Calu3 (cell line): ENCODE results near the gene ZDHHC21. TPM values are rescaled to one million over a fixed set of nuclear protein-coding genes. Genes with fewer than 3 reads are reported as not detected.
A peak's percentile ranks its signal among the peaks of the same experiment; 100 is the strongest.

Experiments used
- BruUV-seq: library from RNA; stranded (reverse); fragments of 400-500 nt; replicated peaks from 2 replicates; lab custom pipeline; 2021; lab: Mats Ljungman, UMichigan
- CTCF ChIA-PET: fragments of 300-600 bp; sonication (Branson Sonifier 250); formaldehyde crosslinking; loops from one replicate; lab custom pipeline; 2022; ENCODE audit warnings: antibody characterized with exemption; lab: Charles Lee
- DNase-seq: peaks from one replicate; pipeline ENCODE4 v3.0.0; 2022
- H3K27ac Mint-ChIP-seq: one replicate; pipeline ENCODE4 v1.8.0; 2022; ENCODE audit warnings: mixed read lengths; ENCODE audit not compliant: unreplicated experiment
- H3K27me3 Mint-ChIP-seq: one replicate; pipeline ENCODE4 v1.8.0; 2022; ENCODE audit warnings: mixed read lengths; ENCODE audit not compliant: unreplicated experiment
- H3K36me3 Mint-ChIP-seq: one replicate; pipeline ENCODE4 v1.8.0; 2022; ENCODE audit warnings: mild to moderate bottlenecking, moderate library complexity, mixed read lengths; ENCODE audit not compliant: insufficient read depth, unreplicated experiment
- H3K4me1 Mint-ChIP-seq: one replicate; pipeline ENCODE4 v1.8.0; 2022; ENCODE audit warnings: mild to moderate bottlenecking, low read depth, mixed read lengths; ENCODE audit not compliant: unreplicated experiment
- H3K4me3 Mint-ChIP-seq: one replicate; pipeline ENCODE4 v1.8.0; 2022; ENCODE audit warnings: mild to moderate bottlenecking, low read depth, moderate library complexity, mixed read lengths; ENCODE audit not compliant: unreplicated experiment
- H3K9me3 Mint-ChIP-seq: one replicate; pipeline ENCODE4 v1.8.0; 2022; ENCODE audit warnings: low read depth, mixed read lengths; ENCODE audit not compliant: unreplicated experiment
- CTCF ChIP-seq: fragments of 200-600 bp; IDR thresholded peaks from one replicate; pipeline ENCODE4 v1.8.0; 2022; ENCODE audit warnings: antibody characterized with exemption; ENCODE audit not compliant: unreplicated experiment
- intact Hi-C: fragments of 100-400 bp; cut with micrococcal nuclease; formaldehyde crosslinking; loops from one replicate; pipeline ENCODE4 v1.10.0; 2022; ENCODE audit not compliant: unreplicated experiment
- total RNA-seq: library from RNA; stranded (reverse); gene quantifications from 2 replicates; pipeline ENCODE4 v1.2.3, GENCODE V29; 2022

ZDHHC21 gene
- total RNA-seq, 1 experiment from 2014 or later, result 10.6 TPM

- no peak for DNase-seq
- Mint-ChIP-seq H3K4me3 (no peak overlapping the region), H3K4me1 (no peaks in the 10 kb centered on the region), H3K27ac (no peak overlapping the region), H3K27me3 (no peaks in the 10 kb centered on the region), H3K36me3 (no peaks in the 10 kb centered on the region), H3K9me3 (no peaks in the 10 kb centered on the region)
- CTCF ChIA-PET, result no interaction called here
- BruUV-seq, result no TSS peak
- TF ChIP-seq CTCF, result no peak
- intact Hi-C loops, result no loop called here
Observed at GRCh38 chr9:14573319-14573718, 119.9 kb downstream of the ZDHHC21 start.

- no peak for DNase-seq
- H3K4me1 Mint-ChIP-seq, result peaks cover 10% of the 10 kb centered on the region
- no peak overlapping the region for H3K27ac Mint-ChIP-seq
- H3K36me3 Mint-ChIP-seq, result no peaks in the 10 kb centered on the region
- H3K4me3 Mint-ChIP-seq, result no peak overlapping the region
- no peaks in the 10 kb centered on the region for H3K9me3 Mint-ChIP-seq
- CTCF ChIA-PET, result no interaction called here
- no peak for TF ChIP-seq CTCF
- no peaks in the 10 kb centered on the region for H3K27me3 Mint-ChIP-seq
- BruUV-seq, result no TSS peak
- intact Hi-C loops, result no loop called here
Observed at GRCh38 chr9:14565352-14566016, 127.7 kb downstream of the ZDHHC21 start.

- H3K4me3 Mint-ChIP-seq, result no peak overlapping the region
- no peak overlapping the region for H3K27ac Mint-ChIP-seq
- intact Hi-C loops, result no loop called here
- no peak for TF ChIP-seq CTCF
- BruUV-seq, result no TSS peak
- H3K27me3 Mint-ChIP-seq, result no peaks in the 10 kb centered on the region
- peaks cover 2% of the 10 kb centered on the region for H3K9me3 Mint-ChIP-seq
- peaks cover 10% of the 10 kb centered on the region for H3K4me1 Mint-ChIP-seq
- no peaks in the 10 kb centered on the region for H3K36me3 Mint-ChIP-seq
- CTCF ChIA-PET, result no interaction called here
- no peak for DNase-seq
Observed at GRCh38 chr9:14563902-14564624, 129.2 kb downstream of the ZDHHC21 start.

GRCh38 chr9:14561929-14562405 is 131.3 kb downstream of the ZDHHC21 start:
- Mint-ChIP-seq H3K36me3 (no peaks in the 10 kb centered on the region), H3K27ac (peak overlapping the region; percentile 80), H3K4me1 (peaks cover 17% of the 10 kb centered on the region), H3K27me3 (no peaks in the 10 kb centered on the region), H3K9me3 (peaks cover 2% of the 10 kb centered on the region), H3K4me3 (peak overlapping the region; percentile 60)
- no TSS peak for BruUV-seq
- peak; percentile 73 for DNase-seq
- TF ChIP-seq CTCF, result no peak
- CTCF ChIA-PET, result no interaction called here
- intact Hi-C loops, result no loop called here

Other genes with a start within 250 kb of the ZDHHC21 start
- not detected in 2 replicates for gene CER1, start 29.3 kb upstream of the ZDHHC21 start, total RNA-seq
- not detected in 2 replicates for gene FREM1, start 217.0 kb upstream of the ZDHHC21 start, total RNA-seq